IPS-18c (cell line): Measurements from ENCODE around the gene CCP110.

Source experiments
- H3K4me3 ChIP-seq: 2 replicates; pipeline ENCODE4 v1.7.0; 2013; ENCODE audit warnings: low read depth, mild to moderate bottlenecking, low read length, moderate library complexity; ENCODE audit not compliant: insufficient read depth
- H3K9me3 ChIP-seq: one replicate; pipeline ENCODE4 v1.6.1; 2013; ENCODE audit warnings: mild to moderate bottlenecking, low read length, moderate library complexity; ENCODE audit not compliant: control insufficient read depth, insufficient read depth

Gene CCP110

GRCh38 chr16:19502395-19503131 lies 21.2 kb upstream of the CCP110 start:
- Histone ChIP-seq H3K9me3 (no peaks in the 10 kb centered on the region), H3K4me3 (no peak overlapping the region)

- Histone ChIP-seq H3K9me3 (no peaks in the 10 kb centered on the region), H3K4me3 (no peak overlapping the region)
Observed at GRCh38 chr16:19503461-19504075, 20.2 kb upstream of the CCP110 start.

- Histone ChIP-seq H3K4me3 (no peak overlapping the region), H3K9me3 (peaks cover 3% of the 10 kb centered on the region)
Observed at GRCh38 chr16:19505600-19506303, 18.0 kb upstream of the CCP110 start.

GRCh38 chr16:19506965-19507364 lies 16.8 kb upstream of the CCP110 start:
- H3K4me3 ChIP-seq, result no peak overlapping the region
- peaks cover 3% of the 10 kb centered on the region for H3K9me3 ChIP-seq

GRCh38 chr16:19507867-19508266 lies 15.9 kb upstream of the CCP110 start:
- H3K9me3 ChIP-seq, result peaks cover 3% of the 10 kb centered on the region
- no peak overlapping the region for H3K4me3 ChIP-seq

- Histone ChIP-seq H3K9me3 (peaks cover 3% of the 10 kb centered on the region), H3K4me3 (no peak overlapping the region)
Observed at GRCh38 chr16:19512297-19512696, 11.4 kb upstream of the CCP110 start.

- Histone ChIP-seq H3K9me3 (peaks cover 3% of the 10 kb centered on the region), H3K4me3 (no peak overlapping the region)
Observed at GRCh38 chr16:19513377-19514053, 10.2 kb upstream of the CCP110 start.

GRCh38 chr16:19515757-19516156 lies 8.0 kb upstream of the CCP110 start:
- Histone ChIP-seq H3K9me3 (no peaks in the 10 kb centered on the region), H3K4me3 (no peak overlapping the region)

GRCh38 chr16:19517424-19518089 lies 6.2 kb upstream of the CCP110 start:
- no peaks in the 10 kb centered on the region for H3K9me3 ChIP-seq
- H3K4me3 ChIP-seq, result no peak overlapping the region

GRCh38 chr16:19518388-19518787 lies 5.4 kb upstream of the CCP110 start:
- no peak overlapping the region for H3K4me3 ChIP-seq
- no peaks in the 10 kb centered on the region for H3K9me3 ChIP-seq

GRCh38 chr16:19520861-19521331 lies 2.8 kb upstream of the CCP110 start:
- H3K9me3 ChIP-seq, result no peaks in the 10 kb centered on the region
- H3K4me3 ChIP-seq, result peak overlapping the region; percentile 91

GRCh38 chr16:19521471-19522396 lies 2.0 kb upstream of the CCP110 start, which contains the start of gene GDE1:
GDE1 (minus strand) TSS chr16:19522098; CDS start chr16:19521964, 134 bp downstream.
- H3K9me3 ChIP-seq, result no peaks in the 10 kb centered on the region
- peak within 1 kb of the TSS; percentile 91 for H3K4me3 ChIP-seq

- Histone ChIP-seq H3K4me3 (no peak overlapping the region; the same call in none of the 2 replicates), H3K9me3 (no peaks in the 10 kb centered on the region)
Observed at GRCh38 chr16:19522397-19522732, 1.4 kb upstream of the CCP110 start.

- Histone ChIP-seq H3K4me3 (no peak overlapping the region), H3K9me3 (no peaks in the 10 kb centered on the region)
Observed at GRCh38 chr16:19522760-19523159, 982 bp upstream of the CCP110 start.

GRCh38 chr16:19523184-19523558 lies 571 bp upstream of the CCP110 start:
- Histone ChIP-seq H3K9me3 (no peaks in the 10 kb centered on the region), H3K4me3 (no peak overlapping the region)

- Histone ChIP-seq H3K9me3 (no peaks in the 10 kb centered on the region), H3K4me3 (peak overlapping the region; percentile 88)
Observed at GRCh38 chr16:19524356-19524615, 544 bp downstream of the CCP110 start.
